Astrocyte (in vitro differentiated cells and primary cell): Measurements from ENCODE around the gene EPX.

Experiments used
- EZH2 ChIP-seq: IDR thresholded peaks from 2 replicates; pipeline ENCODE4 v1.6.1; 2012; ENCODE audit warnings: mild to moderate bottlenecking, low read length, inconsistent platforms; ENCODE audit not compliant: insufficient read depth
- TF ChIP-seq, protein P1 (sequence below): IDR thresholded peaks from 2 replicates; pipeline ENCODE4 v1.5.1; 2011; ENCODE audit warnings: low read depth, mild to moderate bottlenecking, inconsistent platforms, low read length, moderate library complexity; ENCODE audit not compliant: insufficient read depth

DNA sequence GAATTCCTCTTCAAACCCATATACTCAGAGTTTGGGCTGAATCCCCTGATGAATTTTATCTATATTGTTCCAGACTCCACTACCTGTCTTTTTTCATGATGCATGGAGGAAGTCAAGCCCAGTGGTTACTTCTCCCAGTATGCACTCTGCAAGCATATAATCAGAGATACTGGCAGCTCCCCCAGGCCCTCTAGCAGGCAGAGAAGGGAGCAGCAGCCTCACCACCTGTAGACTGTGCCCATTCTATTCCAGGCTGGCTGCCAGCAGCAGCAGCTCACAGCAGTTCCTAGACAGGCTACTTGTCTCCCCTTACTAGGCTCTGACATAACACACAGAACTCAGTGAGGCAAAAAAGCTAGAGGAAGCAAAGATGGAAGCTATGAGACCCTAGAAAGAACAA is 23.2 kb downstream of the EPX start:
- TF ChIP-seq, protein P1, sequence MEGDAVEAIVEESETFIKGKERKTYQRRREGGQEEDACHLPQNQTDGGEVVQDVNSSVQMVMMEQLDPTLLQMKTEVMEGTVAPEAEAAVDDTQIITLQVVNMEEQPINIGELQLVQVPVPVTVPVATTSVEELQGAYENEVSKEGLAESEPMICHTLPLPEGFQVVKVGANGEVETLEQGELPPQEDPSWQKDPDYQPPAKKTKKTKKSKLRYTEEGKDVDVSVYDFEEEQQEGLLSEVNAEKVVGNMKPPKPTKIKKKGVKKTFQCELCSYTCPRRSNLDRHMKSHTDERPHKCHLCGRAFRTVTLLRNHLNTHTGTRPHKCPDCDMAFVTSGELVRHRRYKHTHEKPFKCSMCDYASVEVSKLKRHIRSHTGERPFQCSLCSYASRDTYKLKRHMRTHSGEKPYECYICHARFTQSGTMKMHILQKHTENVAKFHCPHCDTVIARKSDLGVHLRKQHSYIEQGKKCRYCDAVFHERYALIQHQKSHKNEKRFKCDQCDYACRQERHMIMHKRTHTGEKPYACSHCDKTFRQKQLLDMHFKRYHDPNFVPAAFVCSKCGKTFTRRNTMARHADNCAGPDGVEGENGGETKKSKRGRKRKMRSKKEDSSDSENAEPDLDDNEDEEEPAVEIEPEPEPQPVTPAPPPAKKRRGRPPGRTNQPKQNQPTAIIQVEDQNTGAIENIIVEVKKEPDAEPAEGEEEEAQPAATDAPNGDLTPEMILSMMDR = no peak
- no peak for TF ChIP-seq EZH2
